ENCODE measurements around the gene SLC51B.

- TF ChIP-seq RAD21 (conservative IDR thresholded peaks at IDR 0.05) (no peak), EP300 (conservative IDR thresholded peaks at IDR 0.05; ENCODE audit: poor library complexity, severe bottlenecking) (no peak), EZH2 (IDR thresholded peaks at IDR 0.05; ENCODE audit: borderline replicate concordance, insufficient read depth, low read length, poor library complexity, severe bottlenecking) (no peak), SMC3 (conservative IDR thresholded peaks at IDR 0.05; ENCODE audit: poor library complexity) (no peak)
Observed at GRCh38 chr15:65072617-65073016, 27.4 kb downstream of the SLC51B start.

All from neural cell (in vitro differentiated cells).